Measurements from ENCODE around the gene MYOCD.

Gene MYOCD

DNA sequence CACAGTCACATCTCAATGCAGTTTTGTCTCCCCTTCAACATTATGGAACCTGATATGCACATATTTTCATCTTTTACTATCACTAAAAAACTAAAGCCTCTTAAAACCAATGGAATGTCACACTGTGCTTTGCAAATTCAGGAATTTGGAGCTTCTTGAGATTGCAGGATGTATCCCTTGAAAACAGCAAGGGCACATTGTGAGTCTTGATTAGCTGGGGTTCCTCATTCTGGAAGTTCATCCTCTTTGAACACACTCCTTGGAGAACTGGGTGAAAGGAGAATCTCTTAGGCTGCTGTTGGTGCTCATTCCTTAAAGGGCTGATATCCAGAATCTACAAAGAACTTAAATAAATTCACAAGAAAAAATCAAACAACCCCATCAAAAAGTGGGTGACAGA, 21.1 kb upstream of the MYOCD start:
- DNase-seq, result no peak

- no peak for DNase-seq
These were observed 18.8 kb upstream of the MYOCD start for GRCh38 chr17:12646761-12647422.

DNA sequence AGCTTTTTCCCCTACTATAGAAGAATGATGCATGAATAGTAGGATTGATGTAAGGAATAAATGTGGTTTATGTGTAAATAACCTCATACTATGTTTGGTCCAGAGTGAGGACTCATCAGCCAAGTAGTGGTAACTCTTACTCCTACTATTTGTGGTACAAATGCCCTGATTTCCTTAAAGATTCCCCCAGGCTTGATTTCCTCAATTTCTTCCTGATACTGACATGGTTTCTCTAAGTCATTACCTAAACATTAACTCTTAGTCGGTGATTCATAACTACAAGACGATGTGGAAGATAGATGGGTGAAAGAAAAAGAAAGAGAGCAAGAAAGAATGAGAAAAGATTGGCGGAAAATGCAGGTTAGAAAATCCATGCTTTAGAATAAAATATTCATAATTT, 17.2 kb upstream of the MYOCD start:
- no peak for DNase-seq

DNA sequence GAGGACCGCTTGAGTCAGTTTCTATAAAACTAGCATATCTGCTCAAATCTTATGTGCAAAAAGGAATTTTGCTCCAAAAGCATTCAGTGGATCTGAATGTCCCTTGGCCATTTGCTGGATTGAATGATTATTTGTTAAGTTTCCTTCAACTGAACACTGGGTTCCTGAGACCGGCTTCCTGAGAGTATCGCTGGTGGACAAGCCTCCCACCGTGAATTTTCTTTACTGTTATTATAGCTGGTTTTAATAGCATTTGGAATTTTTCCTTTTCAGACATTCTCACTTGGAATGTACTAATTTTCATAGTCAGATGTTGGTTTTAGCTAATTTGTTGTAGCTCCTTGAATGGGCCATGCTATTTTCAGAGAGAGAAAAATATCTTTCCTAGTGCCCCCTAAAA, 9.8 kb upstream of the MYOCD start:
- no peak for DNase-seq

- no peak for DNase-seq
These were observed 9.3 kb upstream of the MYOCD start for GRCh38 chr17:12656354-12656753.

DNA sequence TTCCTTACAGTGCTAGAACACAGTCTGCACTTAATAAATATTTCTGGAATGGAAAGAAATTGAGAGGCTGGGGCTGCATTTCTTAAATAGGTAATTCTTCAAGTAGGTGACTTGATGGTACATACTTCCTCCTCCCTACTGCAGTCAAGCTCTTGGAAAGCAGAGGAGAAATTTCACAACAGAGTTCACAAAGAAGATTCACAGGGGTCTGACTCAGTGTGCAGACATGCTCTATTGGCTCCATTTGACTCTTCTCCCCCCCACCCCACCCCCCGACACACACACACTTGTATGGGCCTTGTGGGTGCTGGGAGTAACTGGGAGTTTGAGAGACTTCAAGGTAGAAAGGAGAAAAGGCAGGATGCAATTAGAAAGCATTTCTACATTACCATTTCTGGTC, 6.2 kb upstream of the MYOCD start:
- no peak for DNase-seq

GRCh38 chr17:12664252-12664651, 1.4 kb upstream of the MYOCD start:
- no peak for DNase-seq

DNA sequence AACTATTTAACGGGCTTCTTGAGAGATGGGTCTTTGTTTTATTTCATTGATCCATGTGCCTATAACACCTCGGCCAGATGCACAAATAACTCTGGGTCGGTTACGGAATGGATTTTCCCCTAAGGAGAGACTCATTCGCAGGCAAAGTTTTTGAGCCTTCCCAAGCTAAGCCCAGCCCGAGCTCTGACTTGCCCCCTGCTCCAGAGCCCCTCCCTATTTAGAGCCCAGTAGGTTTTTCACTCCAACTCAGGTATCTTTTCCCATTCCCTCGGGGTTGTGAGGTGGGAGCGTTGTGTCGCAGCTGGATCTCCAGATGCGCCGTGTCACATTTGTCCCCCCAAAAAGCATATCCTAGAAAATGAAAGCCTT, 812 bp upstream of the MYOCD start:
- no peak for DNase-seq

DNA sequence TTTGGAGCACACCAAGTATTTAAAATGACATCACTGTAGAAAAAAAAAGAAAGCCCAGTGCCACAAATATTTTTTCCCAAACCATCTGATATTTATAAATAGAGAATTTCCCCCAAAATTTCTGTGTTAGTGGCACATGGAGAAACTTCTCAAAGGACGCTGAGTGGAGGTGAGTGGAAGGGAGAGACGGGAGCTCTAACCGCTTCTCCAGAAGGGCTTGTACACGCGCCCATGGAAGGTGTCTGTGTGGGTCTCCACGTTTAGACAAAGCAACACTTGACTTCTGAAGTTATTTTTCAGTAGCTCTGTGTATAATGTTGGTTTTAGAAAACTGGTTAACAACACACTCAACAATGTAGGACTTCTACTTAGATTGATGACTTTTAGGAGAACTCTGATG, 1.0 kb downstream of the MYOCD start:
- DNase-seq, result no peak

DNA sequence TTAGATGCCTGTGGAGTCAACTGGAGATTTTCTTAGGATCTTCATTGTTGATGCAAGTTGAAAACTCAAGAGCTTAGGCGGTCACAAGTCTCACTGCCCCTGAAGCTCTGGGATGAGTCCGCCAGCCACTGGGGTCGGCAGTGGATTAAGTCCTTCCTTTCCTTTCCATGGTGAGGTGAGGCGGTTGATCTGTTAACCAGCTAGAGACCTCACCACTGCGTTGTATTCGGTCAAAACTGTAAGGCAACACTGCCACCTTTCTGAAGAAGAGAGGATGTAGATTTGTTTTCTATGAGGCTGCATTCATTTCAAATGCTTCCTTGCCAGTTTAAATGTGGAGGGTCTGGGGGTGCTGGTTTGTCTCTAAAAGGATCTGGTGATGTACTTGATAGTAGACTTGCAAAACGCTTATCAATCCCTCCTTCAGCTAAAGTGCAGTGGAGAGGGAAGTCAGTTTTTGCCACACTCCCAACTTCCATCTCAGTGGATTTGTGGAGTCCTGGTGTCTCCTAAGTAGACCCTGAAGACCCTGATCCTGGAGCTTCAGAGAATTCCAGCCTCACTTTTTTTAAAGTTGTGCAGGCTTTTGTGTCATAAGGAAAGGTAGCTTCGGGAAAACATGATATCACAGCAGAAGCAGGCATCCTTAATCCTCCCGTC, 1.7 kb downstream of the MYOCD start:
- no peak for DNase-seq

DNA sequence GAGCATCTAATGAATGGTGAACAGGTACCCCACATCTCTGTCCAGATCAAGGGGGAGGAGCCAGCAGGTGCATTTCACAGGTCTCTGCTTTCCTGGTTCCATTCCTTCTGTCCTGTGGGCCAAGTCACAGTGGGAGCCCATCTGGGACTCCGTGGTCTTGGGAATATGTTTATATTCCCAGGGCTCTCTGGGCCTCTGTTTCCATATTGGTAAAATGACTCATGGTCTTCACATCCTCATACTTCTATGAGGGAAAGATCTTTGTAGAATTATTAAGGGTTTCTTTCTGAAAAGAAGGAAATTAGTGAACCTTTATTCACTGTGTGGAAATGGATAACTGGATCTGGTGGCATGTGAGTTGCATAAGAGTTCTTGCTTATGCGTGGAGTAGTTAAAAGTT, 6.2 kb downstream of the MYOCD start:
- DNase-seq, result no peak

DNA sequence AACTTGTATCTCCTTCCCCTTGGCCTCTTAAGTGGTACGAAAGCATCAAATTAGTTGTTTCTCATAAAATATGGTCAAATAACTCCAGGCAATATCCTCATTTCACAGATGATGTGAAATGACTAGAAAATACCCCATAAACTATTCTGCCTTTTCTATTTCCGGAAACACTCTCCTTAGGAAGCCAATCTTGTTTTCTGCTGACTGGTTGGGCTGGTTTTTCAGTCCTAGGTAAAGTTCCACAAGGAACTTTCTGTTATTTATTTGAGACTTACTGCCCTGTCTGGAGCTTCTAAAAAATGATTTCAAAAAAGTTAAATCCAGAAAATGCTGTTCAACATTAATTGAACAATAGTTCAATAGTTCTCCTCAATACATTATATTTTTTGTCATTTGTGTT, 7.3 kb downstream of the MYOCD start:
- DNase-seq, result no peak

- DNase-seq, result no peak
These were observed 8.1 kb downstream of the MYOCD start for GRCh38 chr17:12673788-12674187.

DNA sequence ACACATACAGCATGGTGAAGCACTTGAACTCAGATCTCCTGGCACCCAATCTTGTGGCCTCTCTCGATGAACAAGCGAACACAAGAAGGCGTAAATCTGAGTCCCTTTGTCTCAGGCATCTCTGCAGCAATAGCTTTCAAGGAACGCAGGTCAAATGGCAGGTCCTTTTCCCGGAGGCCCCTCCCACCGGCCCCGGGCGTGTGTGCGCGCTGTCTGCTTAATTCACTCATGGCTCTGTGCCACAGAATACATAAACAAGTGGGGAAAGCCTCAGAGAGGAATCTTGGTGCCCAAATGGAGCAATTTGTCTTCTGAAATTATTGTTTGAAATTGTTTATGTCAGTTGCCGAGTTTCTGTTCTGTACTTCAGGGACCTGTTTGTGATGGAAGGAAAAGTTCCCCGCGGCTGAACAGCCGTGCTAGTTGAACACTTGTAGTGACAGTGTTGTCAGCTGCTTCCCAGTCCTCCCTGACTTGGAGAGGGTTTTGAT, 14.8 kb downstream of the MYOCD start:
- DNase-seq, result no peak

DNA sequence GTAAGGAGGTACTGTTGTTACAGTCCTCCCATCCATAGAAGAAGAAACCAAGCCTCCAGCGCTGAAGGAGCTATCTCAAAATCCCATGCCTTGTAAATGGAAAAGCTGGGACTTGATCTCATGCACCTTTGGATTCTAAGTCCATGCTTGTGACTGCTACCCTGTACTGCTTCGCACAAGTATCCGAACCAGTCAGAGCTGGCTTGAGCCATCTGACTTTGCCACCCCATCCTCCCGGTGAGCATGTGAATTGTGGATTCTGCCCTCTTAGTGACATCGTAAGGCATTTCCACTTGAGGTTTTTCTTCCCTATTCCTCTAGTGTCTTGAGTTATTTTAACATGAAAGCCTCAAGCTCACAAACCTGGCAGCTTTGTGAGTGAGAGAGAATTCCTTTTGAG, 15.3 kb downstream of the MYOCD start:
- DNase-seq, result no peak

DNA sequence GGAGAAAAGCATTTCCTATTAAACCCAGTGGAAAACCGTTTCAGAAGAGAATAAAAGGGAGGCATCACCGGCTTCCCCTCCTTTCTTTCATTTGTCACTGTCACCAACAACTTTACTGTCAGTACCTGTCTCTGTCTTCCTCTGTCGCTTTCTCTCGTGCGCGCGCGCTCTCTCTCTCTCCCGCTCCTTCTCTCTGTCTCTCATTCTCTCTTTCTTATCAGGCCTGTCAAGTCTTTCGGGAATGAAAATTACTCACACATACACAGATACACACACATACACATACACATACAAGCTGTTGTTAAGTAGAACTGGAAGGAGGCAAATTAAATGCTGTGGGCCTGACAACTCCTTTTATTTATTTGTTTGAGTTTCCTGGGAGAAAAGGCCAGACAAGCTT, 17.6 kb downstream of the MYOCD start:
- no peak for DNase-seq

DNA sequence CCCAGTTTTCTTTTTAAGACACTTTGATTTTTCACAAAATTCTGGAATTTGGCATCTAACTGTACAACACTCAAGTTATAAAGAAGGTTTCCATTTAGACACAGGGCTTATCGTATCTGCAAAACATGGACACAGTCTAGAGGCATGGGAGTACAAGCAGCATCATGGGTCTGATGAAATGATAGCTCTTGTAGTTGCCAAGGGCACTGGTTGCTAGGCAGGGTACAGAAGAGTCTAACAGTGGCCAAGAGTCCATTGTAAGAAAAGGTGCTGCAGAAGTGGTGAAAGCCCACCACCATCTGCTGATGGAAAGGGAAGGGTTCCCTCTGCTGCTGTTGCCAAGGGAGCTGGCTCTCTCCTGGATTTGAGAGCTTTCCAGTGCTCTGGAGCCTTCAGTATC, 20.8 kb downstream of the MYOCD start:
- DNase-seq, result no peak

DNA sequence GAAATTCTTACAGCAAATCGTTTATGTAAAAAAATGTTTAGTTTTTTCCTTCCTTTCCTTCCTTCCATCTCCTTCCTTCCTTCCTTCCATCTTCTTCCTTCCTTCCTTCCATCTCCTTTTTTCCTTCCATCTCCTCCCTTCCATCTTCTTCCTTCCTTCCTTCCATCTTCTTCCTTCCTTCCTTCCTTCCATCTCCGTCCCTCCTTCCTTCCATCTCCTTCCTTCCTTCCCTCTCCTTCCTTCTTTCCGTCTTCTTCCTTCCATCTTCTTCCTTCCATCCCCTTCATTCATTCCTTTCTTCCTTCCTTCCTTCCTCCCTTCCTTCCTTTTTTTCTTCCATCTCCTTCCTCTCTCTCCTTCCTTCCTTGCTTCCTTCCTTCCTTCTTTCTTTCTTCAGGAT, 22.7 kb downstream of the MYOCD start:
- DNase-seq, result no peak

DNA sequence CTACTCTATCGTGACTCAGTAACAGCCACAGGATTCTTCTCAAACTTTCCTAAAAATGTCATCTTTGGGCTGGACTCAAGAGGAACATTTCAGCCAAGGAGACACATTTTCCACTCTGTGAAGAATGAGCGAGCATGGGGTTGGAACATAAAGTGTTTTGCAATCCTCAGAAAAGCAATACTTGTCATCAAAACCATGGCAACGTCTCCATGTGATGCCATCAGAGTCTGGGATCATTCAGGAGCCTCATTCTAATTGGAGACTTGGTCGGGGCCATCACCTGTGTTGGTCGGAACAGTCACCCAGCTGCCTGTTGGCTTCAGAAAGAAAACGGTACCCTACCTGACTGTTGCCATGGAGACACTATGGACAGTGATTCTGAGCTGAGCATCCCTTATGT, 25.5 kb downstream of the MYOCD start:
- no peak for DNase-seq

DNA sequence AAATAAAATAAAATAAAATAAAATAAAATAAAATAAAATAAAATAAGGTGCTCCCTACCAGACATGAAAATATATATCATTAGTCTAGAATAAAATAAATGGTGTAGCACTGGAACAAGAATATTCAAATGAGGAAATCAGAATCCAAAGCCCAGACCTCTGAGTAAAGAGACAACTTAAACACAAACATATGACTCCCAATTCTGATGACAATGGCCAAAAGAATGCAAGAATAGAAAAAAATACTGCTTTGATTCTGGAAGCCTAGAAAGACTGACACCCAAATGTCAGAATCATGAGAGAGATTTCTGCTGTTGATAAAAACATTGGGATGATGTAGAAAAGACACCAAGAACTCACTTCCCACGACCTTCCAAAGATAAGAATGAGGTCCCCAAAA, 27.9 kb downstream of the MYOCD start:
- no peak for DNase-seq

DNA sequence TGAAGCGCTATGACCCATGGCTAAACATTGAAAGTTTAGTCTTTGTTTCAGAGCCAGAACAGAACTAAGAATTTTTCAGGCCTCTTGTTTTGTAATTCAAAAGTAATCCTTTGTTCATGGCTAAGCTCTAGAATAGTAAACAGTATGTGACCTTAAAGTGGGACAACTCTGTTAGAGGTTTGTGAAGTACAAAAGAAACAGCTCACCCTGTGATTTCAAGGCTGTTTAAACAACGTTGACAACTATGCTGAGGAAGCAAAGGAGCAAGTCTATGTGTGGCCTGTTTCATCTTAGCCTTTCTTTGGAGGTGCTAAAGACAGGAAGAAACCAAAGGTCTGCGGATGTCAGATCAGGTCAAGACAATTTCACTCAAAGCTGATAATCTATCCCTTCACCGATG, 40.4 kb downstream of the MYOCD start:
- DNase-seq, result no peak

DNA sequence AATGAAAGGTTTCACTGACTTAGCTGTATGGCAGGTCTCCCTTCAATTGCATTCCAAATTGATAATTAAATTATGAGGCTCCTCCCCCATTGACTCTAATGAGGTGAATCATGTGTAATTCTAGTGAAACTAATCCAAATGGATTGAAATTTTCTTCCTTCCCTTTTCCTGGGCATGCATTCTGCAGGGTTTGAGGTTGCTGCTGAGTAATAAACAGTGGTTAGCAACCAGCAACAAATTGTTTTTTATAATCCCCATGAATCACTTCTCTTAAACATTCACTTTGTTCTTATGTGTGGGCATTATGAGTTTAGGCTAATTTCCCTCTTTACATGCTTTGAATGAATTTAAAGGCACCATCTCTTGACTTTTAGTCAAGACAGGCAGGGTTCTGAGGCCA, 43.4 kb downstream of the MYOCD start:
- DNase-seq, result no peak

DNA sequence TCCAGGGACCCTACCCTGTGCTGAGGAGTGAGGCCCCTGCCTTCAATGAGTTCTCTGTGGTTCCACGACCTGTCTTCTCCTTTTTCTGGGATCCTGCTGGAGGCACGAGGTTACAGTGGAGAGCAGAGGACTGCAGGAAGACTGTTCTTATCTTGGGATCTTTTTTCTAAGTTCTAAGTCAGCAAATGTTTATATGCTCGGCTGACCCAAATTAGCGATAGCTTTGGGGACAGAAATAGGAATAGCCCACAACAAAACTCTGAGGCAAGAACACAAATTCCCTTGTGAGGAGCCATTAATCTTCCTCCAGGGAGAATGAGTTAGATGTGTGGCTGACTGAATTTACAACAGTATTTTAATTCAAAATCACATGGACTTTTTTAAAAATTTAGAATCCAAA, 46.7 kb downstream of the MYOCD start:
- no peak for DNase-seq

DNA sequence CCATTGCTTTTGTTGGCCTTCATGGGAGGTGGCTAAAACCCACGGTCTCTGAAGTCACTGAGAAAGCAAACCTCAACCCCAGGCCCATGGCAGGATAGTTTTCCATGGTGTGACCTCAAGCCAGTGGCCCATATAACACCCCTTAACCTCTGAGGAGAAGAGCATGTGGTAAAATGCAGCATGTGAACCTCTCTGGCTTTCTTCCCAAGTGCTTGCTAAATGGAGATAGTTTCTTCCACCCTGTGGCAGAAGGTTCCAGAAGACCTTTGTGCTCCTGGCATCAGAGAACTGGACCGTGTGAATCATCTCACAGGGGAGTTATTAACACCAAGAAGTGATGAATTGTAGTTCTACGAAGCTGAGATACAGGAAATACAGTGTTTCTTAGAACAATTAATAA, 47.3 kb downstream of the MYOCD start:
- DNase-seq, result no peak

GRCh38 chr17:12719948-12720347, 54.3 kb downstream of the MYOCD start:
- no peak for DNase-seq

Measured in Kasumi-1 (cell line).